Stimulated activated CD8-positive, alpha-beta memory T cell treated with anti-CD3 and anti-CD28 coated beads, Interleukin-4, amount 100 ng/mL, for 48 hours (primary cell): Measurements from ENCODE around the gene RHOD.

ENCODE experiments used
- DNase-seq: peaks from one replicate; pipeline ENCODE4 v3.0.0-alpha.2; 2020

RHOD gene

DNA sequence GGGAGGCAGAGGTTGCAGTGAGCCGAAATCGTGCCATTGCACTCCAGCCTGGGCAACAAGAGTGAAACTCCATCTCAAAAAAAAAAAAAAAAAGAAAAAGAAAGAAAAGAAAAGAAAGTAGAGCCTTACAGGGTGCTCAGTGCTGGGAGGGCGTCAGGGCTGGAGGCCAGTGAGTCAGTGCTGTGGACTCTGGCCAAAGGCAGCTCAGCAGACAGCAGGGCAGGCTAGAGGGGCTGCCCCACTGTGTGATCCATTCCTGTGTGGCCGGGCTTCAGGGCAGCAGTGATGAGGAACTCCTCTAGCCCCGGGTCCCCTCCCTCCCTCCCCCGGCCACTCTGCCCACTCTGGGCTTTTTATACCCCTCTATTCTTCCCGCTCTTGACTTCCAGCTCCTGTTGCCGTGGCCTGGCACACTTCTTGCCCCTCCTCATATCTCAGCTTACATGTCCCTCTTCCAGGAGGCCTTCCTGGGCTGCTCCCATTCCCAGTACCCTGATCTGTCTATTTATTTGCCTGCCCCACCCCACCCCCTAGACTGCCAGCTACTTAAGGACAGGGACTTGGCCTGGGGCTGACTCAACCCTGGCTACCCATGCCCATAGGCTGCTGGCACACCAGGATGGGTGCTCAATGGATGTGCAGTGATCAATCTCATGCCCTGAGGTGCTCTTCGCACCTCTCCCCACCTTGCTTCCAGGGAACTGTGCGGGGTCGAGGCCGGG, 23.7 kb upstream of the RHOD start:
- DNase-seq: no peak

DNA sequence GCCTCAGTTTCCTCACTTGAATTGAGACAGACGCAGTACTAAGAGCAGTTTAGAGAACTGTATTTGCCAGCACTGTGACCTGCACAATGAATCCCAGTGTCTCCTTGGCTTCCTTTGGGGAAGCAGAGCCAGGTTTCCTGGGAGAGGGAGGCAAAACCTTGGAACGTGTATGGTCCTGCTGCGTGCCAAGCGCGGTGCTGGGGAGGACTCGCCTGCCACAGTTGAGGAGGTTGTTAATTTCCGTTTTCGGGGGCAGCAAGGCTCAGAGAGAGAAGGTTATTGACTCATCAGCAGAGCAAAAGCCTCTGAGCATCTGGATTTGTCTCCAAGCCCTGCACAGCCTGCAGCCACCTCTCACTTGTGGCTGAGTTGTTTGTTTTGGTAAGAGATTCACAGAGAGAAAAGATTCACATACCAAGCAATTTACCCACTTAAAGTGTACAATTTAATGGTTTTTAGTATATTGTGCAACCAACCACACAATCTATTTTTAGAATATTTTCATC, 22.9 kb upstream of the RHOD start:
- no peak for DNase-seq

DNA sequence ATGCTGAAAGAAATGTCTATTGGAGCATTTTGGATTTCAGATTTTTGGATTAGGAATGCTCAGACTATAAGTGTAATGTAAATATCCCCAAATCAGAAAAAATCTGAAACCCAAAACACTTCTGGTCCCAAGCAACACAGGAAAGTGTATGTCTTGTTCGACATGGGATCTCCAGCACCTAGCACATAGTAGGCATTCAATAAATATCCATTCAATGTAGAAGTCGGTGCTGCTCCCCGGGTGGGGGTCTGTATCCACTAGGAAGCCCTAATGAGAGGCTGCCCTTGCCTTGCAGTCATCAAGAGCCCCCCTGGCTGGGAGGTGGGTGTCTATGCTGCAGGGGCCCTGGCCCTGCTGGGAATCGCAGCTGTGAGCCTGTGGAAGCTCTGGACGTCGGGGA, 22.3 kb upstream of the RHOD start:
- DNase-seq: no peak

GRCh38 chr11:67040147-67040546, 16.5 kb upstream of the RHOD start:
- no peak for DNase-seq

- no peak for DNase-seq
Observed at GRCh38 chr11:67041602-67042001, 15.0 kb upstream of the RHOD start.

DNA sequence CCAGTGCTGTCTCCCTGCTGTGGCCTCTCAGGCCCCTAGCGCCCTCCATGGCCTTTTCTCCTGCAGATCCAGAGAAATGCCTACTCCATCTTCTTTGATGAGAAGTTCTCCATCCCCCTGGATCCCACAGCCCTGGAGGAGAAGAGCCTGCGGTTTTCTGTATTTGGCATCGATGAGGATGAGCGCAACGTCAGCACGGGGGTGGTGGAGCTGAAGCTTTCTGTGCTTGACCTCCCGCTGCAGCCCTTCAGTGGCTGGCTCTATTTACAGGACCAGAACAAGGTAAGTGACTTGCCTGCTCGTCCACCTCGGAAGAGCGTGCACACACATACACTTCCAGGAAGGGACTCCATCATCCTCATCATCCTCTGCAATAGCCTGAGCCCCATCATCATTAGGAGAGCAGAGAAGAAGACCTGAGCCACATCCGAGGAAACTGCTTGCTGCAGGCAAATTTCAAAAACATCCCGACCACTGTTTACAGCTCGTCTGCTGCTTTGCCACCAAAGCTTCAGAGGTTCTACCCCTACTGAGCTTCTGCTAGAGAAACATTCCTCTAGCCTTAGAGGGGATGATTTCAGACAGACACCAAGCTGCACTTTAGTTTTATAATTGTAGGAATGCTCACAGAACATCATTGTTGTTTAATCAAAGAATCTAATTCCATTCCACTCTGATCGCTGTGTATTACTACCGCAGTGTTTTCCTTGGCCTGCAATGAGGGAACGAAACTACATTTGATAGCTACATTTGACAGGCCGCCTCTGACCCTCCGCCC, 12.9 kb upstream of the RHOD start:
- no peak for DNase-seq

DNA sequence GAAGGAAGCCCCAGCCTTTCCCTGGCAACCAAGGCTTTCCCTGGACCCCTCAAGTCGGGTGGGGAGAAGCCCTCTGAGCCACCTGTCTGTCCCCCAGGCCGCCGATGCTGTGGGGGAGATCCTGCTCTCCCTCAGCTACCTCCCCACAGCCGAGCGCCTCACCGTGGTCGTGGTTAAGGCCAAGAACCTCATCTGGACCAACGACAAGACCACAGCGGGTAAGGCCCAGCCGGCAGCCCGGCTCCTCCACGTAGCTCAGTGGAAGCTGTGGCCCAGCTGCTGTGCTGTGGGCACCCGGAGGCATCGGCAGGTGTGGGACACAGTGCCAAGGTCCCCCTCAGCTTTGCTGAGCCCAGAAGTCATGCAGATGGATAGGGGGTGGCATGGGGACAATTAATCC, 12.2 kb upstream of the RHOD start:
- DNase-seq: no peak

DNA sequence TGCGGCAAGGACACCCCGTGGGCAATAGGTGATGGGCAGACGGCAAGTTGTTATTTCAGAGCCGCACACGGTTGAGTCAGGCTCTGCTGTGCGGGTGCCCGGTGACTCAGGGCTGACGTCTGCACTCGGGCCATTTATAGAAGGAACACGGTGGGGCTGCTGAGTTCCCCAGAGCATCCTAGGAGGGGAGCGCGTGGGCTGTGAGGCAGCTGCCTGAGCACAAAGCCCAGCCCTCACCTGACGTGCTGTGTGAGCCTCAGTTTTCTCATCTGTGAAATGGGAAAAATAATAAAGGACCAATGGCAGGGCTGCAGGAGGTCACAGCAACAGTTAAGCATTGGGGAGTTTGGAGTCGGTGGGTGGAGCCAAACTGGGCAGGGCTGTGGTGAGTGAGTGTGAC, 11.3 kb upstream of the RHOD start:
- DNase-seq: no peak

GRCh38 chr11:67048515-67049130, 8.0 kb upstream of the RHOD start:
- DNase-seq: no peak

- DNase-seq: no peak
Observed at GRCh38 chr11:67050139-67050538, 6.5 kb upstream of the RHOD start.

- DNase-seq: no peak
Observed at GRCh38 chr11:67051180-67051893, 5.3 kb upstream of the RHOD start.

DNA sequence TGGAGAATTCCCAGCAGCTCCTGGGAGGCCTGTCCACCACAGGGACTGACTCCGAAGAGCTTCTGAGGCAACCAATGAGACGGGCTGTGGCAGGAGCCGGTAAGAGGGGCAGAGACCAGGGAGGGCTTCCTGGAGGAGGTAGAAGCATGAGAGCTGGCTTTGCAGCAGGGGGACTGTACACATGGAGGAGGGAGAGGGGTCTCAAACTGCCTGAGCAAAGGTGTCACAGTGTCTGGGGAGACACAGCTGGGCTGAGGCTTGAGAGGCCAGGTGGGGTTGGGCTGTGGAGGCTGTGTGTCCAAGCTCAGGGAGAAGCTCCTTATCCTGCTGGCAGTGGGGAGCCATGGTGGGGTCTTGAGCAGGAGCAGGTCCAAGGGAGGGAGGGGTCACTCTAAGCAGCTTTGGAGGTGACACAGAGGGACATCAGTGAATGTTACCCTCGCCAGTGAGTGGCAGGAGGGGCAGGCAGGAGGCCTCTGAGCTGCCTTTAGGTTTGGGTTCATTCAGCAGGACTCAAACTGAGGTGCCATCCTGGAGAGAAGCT, 4.6 kb upstream of the RHOD start:
- DNase-seq: no peak

DNA sequence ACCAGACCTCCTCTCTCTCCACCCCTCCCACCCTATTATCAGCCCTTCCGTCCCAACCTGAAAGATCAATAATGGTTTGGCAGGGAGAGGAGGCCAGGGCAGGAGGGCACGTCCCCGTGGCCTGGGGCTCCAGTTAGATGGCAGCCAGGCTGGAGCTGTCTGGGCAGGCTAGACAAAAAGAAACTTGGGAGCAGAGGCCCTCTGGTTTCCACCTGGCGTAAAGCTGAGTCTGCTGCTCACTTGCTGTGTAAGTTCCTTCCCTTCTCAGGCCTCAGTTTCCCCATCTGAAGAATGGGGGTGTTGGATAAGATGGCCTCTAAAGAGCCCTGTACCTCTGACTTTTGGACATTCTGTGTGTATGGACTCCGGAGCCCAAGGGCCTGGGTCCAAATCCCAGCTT, 3.8 kb upstream of the RHOD start:
- no peak for DNase-seq

DNA sequence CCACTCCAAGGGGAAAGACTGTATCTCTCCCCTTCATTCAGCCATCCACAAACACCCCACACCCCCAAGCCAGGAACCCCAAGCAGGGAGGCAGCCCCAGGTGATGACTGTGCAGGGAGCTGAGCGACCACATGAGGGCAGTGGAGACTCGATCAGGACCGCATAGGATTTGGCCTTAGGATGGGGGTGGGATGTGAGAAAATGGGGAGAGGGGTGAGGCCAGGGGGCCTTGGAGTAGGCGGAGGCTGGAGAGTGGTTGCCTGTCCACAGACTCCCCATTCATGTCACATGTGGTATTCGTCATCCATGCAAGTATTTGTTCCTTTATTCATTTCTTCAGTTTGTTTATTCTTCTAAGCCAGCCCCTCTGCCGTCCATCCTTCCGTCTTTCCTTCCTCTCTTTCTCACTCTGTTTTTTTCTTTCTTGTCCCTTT, 2.7 kb upstream of the RHOD start:
- DNase-seq: peak; percentile 69

DNA sequence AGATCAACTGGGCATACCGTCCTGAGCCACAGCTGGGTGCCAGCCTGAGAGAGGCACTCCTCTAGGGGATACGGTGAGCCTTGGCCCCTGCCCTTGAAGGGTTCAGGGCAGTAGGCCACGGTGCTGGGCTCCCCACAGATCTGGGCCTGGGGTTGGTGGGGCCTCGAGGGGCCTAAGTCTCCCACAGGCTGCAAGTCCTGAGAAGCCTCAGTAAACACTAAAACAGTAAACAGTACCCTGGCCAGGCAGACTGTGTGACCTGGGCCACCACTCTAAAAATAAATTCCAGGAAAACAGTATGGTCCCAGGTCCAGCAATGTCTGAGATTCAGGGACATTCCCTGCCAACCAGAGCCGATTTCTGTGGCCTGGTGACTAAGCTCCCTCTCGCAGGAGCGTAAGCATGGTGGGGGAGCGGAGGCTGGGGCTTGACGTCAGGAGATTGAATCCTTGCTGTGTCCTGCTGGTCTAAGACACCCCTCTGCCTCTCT, 2.3 kb upstream of the RHOD start:
- DNase-seq: peak; percentile 33

- DNase-seq: peak; percentile 64
Observed at GRCh38 chr11:67054836-67055523, 1.7 kb upstream of the RHOD start.

- DNase-seq: no peak
Observed at GRCh38 chr11:67055812-67056211, 835 bp upstream of the RHOD start.

- no peak for DNase-seq
Observed at GRCh38 chr11:67057205-67057672, 592 bp downstream of the RHOD start.

DNA sequence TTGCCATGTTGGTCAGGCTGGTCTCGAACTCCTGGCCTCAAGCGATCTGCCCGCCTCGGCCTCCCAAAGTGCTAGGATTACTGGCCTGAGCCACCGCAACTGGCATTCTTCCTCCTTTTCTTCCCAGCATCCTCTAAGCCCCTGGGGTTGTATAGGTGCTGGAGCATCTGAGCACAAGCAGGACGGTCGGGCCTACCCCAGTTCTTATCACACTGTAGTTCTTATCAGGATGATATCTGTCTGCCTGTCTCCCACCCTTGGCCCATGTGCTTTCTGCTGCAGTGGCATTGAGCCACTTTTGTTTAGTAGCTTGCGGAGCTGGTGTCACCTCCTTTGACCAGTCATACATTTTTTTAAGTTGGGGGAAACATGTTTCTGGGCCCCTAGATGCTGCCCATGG, 1.9 kb downstream of the RHOD start:
- no peak for DNase-seq

- no peak for DNase-seq
Observed at GRCh38 chr11:67059671-67060070, 3.0 kb downstream of the RHOD start.

GRCh38 chr11:67060111-67060522, 3.5 kb downstream of the RHOD start:
- DNase-seq: no peak
